GM19372 (cell line): ENCODE data around the gene MRTO4.
"Not testable (repeated sequence)": the region's sequence is repeated elsewhere in the genome, so short reads cannot be mapped to it uniquely, and the experiment has no call there.

Experiments used
- ATAC-seq: cut with Tn5 transposase; IDR thresholded peaks from one replicate; pipeline ENCODE4 v1.9.1; 2021; ENCODE audit warnings: mild to moderate bottlenecking, low read depth, moderate library complexity; ENCODE audit not compliant: unreplicated experiment

MRTO4 gene

DNA sequence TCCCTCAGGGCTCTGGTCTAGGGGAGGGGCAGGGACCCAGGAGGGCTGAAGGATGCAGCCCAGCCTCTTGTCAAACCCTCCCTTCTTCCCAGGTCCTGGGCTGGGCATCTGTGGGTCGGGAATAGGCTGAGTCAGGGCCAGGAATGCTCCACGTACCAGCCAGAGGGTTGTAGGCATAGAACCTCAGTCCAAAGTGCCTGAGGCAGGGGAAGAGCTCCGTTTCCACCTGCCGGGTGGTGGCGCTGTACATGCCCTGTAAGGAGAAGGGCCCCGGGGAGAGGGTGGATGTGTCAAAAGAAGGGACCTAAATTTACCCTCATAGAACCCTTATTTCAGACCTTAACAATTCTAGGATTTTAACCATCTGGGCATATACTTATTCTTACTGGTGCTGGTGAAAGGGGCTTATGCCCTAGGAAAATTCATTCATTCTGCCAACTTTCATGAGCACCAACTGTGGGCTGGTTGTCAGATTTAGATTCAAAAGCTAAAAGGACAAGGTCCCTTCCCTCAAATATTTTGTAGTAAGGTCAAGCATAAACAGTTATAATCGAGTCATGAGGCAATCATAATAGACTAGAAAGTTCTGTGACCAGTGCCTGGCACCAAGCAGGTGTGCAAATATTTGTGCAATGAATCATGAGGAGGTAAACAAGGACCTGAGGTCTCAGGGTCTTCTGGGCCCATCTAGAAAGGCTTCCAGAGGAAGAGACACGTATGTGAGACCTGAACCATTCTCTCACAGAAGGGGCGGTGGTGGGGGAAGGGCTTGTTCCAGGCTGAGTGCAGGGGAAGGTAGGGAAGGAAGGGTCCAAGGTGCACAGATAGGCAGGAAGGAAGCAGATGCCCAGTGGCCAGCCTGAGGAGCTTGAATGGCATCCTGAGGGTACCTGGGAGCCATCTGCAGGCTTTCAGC lies 18.1 kb downstream of the MRTO4 start:
- ATAC-seq: not testable (repeated sequence)

DNA sequence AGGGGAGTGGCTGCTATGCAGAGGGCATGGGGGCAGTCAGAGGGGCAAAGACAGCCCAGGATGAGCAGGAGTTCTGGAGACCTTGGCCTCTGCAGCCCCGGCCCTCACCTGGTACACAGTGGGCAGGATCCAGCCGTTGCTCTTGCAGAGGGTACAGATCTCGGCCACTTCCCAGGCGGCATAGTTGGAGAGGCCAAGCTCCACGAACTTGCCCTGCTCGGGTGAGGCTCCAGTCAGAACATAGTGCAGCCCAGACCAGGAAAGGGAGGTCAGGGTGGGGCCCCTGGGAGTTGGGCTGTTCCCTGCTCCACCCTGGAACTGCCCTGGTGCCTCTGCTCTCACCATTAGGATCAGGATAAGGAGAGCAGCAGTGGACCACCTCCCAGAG lies 18.7 kb downstream of the MRTO4 start:
- ATAC-seq: not testable (repeated sequence)

DNA sequence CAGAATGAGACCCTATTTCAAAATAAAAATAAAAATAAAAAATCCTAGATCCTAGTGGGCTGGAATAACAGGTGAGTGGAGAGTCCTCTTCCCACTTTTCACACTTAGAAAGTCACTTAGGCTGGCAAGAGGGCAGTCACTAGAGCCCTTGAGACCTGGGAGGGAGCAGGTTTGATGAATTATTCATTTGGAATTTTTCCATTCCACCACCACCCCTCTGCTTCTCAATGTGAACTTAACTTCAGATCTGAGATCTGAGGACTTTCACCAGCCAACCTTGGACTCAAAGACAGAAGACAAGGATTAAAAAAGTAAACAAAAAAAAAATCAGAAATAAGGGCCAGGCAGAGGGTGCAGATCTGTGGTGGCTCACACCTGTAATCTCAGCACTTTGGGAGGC lies 20.5 kb downstream of the MRTO4 start:
- no peak for ATAC-seq

DNA sequence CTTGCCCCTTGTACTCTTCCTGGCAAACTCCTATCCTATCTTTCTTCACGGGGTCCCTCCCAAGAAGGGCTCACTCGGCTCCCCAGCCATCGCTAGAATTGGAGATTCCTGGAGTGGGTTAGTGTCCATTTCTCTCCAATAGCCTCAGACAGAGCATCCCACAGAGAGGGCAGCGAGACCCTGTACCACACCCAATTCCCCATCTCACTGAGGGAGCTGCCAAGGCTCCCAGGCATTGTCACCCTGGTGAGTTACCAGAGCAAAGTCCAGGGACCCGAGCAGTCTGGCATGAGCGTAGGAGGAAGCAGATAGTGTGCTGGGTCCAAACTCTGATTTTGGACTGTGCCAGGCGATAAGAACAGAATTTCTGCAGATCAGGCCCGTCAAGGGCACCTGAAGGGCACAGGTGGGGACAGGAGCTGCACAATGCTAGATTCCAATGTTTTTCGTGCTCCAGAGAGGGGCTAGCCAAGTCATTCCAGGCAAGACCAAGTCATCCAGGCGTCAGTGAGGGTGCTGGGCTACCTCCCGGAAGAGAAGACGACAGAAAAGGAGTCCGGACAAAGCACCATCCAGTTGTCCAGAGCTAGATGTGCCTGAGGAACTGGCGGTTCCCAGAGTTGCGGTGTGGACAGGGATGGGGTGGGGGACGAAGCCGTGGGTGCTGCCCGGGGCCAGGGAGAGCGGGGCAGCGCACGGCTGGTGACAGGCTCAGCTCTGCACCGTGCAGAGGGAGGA lies 21.7 kb downstream of the MRTO4 start:
- ATAC-seq: no peak

DNA sequence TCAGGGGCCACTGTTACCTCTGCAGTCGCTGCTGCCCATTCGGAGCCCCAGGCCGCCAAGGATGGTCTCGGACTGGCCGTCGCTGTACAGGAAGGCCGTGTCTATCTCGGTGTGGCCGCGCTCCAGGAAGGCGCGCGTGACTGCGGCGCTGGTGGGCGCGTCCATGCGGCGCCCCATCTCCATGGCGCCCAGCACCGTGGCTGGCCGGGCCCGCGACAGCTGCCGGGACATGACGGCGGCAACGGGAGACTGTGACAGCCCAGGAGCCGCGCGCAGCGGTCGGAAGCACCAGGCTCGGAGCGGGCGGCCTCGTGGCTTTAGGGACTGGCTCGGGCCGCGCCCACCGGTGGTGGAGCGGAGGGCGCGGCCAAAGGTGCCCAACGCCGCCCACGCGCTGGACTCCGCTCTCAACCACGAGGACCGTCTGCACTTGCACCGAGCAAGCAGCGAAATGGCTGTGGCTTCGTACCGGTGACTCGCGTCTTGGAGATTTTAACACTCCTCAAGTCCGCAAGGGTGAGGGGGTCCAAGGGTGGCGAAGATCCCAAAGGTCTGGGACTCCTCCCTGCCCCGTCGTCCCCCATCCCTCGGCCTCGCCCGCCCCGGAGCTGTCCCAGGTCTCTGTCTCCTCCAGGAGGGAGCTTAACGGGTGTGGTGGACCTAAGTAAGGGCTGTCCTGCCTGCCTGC lies 22.4 kb downstream of the MRTO4 start:
- not testable (repeated sequence) for ATAC-seq

DNA sequence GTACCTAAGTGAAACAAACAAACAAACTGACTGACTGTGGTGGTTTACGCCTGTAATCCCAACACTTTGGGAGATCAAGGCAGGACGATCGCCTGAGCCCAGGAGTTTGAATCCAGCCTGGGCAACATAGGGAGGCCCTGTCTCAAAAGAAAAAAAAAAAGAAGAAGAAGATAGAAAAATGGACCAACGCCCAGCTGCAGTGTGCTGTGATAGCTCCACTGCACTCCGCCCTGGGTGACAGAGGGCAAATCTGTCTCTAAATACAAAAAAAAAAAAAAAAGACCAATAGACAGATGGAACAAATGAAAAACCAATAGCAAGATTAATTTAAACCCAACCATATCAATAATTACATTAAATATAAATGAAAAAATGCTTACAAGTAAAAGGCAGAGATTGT lies 23.0 kb downstream of the MRTO4 start:
- no peak for ATAC-seq

DNA sequence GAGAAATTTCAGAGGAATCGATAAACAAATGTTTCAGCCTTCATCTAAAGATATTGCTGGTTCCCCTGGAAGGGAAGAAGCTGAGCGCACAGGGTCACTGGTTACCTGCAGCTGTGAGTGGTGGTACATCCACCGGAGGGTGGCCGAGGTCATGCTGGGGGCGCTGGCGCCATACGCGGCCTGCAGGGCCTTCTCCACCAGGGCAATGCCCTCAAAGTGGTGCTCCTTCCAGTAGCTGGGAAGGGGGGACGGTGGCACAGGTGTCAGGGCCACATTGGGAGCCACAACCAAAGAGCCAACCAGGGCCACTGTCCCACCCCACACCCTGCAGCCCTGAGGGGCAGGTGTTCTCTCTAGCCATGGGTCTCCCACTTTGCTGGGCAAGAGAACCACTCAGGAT lies 32.3 kb downstream of the MRTO4 start:
- no peak for ATAC-seq

DNA sequence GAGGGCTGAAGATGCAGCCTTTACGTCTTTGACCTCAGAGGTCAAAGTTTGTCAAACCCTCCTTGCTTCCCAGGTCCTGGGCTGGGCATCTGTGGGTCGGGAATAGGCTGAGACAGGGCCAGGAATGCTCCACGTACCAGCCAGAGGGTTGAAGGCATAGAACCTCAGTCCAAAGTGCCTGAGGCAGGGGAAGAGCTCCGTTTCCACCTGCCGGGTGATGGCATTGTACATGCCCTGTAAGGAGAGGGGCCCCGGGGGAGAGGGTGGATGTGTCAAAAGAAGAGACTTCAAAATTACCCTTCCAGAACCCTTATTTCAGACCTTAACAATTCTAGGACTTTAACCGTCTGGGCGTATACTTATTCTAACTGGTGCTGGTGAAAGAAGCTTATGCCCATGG lies 33.3 kb downstream of the MRTO4 start:
- ATAC-seq: no peak

DNA sequence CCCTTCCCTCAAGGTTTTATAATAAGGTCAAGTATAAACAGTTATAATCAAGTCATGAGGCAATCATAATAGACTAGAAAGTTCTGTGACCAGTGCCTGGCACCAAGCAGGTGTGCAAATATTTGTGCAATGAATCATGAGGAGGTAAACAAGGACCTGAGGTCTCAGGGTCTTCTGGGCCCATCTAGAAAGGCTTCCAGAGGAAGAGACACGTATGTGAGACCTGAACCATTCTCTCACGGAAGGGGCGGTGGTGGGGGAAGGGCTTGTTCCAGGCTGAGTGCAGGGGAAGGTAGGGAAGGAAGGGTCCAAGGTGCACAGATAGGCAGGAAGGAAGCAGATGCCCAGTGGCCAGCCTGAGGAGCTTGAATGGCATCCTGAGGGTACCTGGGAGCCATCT lies 33.8 kb downstream of the MRTO4 start:
- ATAC-seq: not testable (repeated sequence)

DNA sequence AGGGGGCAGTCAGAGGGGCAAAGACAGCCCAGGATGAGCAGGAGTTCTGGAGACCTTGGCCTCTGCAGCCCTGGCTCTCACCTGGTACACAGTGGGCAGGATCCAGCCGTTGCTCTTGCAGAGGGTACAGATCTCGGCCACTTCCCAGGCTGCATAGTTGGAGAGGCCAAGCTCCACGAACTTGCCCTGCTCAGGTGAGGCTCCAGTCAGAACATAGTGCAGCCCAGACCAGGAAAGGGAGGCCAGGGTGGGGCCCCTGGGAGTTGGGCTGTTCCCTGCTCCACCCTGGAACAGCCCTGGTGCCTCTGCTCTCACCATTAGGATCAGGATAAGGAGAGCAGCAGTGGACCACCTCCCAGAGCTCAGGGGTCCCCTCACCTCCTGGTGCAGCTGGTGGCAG lies 34.2 kb downstream of the MRTO4 start:
- not testable (repeated sequence) for ATAC-seq

DNA sequence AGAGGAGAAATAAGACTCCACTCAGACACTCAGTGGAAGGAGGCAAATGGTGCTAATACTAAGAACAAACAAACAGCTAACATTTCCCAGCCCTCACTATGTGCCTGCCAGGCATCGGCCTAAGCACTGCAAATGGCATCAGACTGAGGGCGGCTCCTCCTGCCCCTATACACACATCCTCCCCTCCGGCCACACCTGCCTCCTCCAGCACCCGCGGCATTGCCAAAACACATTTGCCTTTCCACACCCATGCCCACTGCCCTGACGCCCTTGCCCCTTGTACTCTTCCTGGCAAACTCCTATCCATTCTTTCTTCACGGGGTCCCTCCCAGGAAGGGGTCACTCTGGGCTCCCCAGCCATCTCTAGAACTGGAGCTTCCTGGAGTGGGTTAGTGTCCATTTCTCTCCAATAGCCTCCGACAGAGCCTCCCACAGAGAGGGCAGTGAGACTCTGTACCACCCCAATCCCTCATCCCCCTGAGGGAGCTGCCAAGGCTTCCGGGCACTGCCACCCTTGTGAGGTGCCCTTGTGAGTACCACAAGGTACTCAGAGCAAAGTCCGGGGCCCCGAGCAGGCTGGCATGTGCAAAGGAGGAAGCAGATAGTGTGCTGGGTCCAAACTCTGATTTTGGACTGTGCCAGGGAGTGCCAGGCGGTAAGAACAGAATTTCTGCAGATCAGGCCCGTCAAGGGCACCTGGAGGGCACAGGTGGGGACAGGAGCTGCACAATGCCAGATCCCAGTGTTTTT lies 36.0 kb downstream of the MRTO4 start:
- ATAC-seq: no peak

DNA sequence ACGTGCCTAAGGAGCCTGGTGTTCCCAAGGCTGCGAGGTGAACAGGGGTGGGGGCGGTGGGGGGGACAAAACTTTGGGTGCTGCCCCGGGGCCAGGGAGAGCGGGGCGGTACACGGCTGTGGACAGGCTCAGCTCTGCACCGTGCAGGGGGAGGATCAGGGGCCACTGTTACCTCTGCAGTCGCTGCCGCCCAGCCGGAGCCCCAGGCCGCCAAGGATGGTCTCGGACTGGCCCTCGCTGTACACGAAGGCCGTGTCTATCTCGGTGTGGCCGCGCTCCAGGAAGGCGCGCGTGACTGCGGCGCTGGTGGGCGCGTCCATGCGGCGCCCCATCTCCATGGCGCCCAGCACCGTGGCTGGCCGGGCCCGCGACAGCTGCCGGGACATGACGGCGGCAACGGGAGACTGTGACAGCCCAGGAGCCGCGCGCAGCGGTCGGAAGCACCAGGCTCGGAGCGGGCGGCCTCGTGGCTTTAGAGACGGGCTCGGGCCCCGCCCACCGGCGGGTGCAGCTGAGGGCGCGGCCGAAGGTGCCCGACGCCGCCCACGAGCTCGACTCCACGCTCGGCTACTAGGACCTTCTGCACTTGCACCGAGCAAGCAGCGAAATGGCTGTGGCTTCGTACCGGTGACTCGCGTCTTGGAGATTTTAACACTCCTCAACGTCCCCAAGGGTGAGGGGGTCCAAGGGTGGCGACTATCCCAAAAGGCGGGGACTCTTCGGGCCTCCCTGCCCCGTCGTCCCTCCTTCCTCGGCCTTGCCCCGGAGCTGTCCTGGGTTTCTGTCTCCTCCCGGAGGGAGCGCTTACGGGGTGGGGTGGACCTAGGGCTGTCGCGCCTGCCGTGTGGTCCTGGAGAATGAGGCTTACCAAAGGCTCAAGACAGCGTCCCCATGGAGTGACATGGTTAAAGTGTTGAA lies 37.0 kb downstream of the MRTO4 start, which contains the start of gene AKR7A3:
AKR7A3 (minus strand) TSS at position 447 of the 918 bp plus-strand sequence; CDS start at position 386, 61 bp downstream.
- ATAC-seq: not testable (repeated sequence)

DNA sequence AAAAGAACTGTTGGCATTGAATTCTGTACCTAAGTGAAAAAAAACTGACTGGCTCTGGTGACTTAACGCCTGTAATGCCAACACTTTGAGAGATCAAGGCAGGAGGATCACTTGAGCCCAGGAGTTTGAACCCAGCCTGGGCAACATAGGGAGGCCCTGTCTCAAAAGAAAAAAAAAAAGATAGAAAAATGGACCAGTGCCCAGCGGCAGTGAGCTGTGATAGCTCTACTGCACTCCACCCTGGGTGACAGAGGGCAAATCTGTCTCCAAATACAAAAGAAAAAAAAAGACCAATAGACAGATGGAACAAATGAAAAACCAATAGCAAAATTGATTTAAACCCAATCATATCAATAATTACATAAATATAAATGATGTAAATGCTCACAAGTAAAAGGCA lies 37.6 kb downstream of the MRTO4 start:
- ATAC-seq: no peak

DNA sequence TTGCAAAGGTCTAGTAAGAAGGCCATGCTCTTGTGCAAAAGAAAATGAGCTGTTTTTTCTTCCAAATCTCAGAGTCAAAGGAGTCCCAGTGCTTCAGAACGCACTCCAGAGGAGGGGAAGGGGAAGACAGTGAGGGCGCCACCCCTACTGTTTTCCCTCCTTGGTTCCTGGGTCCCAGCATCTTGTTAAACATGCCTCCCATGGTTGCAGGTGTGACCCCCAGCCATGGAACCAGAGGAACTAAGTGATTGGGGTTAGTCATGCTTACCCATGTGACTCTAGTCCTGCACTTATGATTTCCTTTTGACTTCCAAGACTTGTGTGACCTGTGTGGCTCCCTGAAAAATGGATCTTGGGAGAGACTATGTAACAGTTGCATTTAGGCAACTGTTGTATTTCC lies 43.0 kb downstream of the MRTO4 start:
- ATAC-seq: no peak

DNA sequence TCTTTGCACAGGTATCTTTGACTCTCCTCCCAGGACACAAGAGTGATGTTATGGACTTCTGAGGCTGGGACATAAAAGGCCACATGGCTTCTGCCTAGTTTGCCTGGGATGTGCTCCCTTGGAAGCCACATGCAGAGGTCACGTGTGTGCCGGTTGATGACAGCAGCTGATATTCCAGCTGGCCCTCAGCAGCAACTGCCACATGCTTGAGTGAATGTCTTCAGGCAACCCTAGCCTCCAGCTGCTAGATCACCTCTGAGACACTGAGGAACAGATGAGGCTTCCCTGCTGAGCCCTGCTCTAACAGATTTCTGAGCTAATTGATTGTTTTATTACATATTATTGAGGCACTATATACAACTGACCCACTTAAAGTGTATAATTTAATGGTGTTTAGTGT lies 48.6 kb downstream of the MRTO4 start:
- ATAC-seq: no peak

DNA sequence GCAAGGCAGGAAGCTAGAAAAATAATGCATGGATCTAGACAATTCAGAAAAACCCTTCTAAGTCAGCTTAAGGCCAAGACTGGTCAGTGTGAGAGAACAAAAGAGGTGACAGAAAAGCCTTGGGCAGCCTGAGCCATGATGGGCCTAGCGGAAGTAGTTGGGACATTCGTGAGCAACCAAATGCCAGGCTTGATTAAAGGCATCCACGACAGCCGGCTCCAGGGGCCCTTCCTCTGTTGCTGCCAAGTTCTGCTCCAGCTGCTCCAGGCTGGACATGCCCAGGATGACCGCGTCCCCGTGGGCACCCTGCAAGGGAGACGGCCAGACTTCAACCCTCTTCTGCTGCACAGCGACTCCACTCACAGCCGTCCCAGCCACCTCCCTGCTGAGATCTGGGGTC lies 52.5 kb downstream of the MRTO4 start:
- ATAC-seq: not testable (repeated sequence)

DNA sequence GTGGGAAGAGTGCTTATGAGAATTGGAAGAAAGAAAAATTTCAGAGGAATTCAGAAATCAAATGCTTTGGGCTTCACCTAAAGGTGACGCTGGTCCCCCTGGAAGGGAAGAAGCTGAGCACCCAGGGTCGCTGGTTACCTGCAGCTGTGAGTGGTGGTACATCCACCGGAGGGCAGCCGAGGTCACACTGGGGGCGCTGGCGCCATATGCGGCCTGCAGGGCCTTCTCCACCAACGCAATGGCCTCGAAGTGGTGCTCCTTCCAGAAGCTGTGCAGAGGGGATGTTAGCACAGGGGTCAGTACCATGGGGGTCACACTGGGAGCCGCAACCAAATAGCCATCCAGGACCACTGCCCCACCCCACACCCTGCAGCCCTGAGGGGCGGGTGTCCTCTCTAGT lies 54.3 kb downstream of the MRTO4 start:
- no peak for ATAC-seq

DNA sequence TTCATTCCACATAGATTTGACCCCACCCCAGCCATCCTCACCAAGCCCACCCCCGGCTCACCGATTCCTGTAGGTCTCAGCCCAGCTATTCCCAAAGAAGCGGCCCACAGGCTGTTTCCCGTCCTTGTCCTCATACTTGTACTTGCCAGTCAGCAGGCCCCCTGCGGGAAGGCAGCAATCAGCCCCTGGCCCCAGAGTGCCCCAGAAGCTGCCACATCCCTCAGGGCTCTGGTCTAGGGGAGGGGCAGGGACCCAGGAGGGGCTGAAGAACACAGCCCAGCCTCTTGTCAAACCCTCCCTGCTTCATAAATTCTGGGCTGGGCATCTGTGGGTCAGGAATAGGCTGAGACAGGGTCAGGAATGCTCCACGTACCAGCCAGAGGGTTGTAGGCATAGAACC lies 55.3 kb downstream of the MRTO4 start:
- ATAC-seq: no peak

DNA sequence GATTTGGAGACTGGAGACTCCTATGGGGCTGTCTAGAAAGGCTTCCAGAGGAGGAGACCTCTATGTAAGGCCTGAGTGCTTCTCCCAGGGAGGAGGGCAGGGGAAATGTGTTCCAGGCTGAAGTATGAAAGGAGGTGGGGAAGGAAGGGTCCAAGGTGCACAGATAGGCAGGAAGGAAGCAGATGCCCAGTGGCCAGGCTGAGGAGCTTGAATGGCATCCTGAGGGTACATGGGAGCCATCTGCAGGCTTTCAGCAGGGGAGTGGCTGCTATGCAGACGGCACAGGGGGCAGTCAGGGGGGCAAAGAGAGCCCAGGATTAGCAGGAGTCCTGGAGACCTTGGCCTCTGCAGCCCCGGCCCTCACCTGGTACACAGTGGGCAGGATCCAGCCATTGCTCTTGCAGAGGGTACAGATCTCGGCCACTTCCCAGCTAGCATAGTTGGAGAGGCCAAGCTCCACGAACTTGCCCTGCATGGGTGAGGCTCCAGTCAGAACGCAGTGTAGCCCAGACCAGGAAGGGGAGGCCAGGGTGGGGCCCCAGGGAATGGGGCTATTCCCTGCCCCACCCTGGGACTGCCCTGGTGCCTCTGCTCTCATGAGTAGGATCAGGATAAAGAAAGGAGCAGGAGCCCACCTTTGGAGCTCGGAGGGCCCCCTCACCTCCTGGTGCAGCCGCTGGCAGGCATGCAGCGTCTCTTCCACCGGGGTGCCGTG lies 56.3 kb downstream of the MRTO4 start:
- no peak for ATAC-seq
